Stomach (tissue), 4 donors: ENCODE results near the gene NKAIN4.

Experiments
- CTCF ChIP-seq, 7 experiments: fragments of 450-650 bp in 4 of 7; fragments of 200-600 bp in 3 of 7; sonication (generic) in 3 of 7; IDR thresholded peaks; one replicate each; pipeline ENCODE4 v1.5.1; 2016 to 2019; ENCODE audit warnings: antibody characterized with exemption in 7 of 7, control low read depth in 2 of 7, mild to moderate bottlenecking in 1 of 7
- EP300 ChIP-seq: sonication (generic); formaldehyde crosslinking; IDR thresholded peaks from one replicate; pipeline ENCODE4 v1.6.1; 2017; ENCODE audit warnings: antibody characterized with exemption
- POLR2A ChIP-seq, 4 donors: fragments of 450-650 bp; IDR thresholded peaks; one replicate each; pipeline ENCODE4 v1.6.1; 2016; ENCODE audit warnings: antibody characterized with exemption in 4 of 4, control low read depth in 2 of 4, mild to moderate bottlenecking in 1 of 4, moderate library complexity in 1 of 4
- POLR2AphosphoS5 ChIP-seq, 3 donors: sonication (generic); formaldehyde crosslinking; IDR thresholded peaks; one replicate each; pipeline ENCODE4 v1.6.1; 2016; ENCODE audit warnings: antibody characterized with exemption in 3 of 3

- TF ChIP-seq CTCF (IDR thresholded peaks at IDR 0.05) (no peak), POLR2A (IDR thresholded peaks at IDR 0.05) (no peak), POLR2AphosphoS5 (IDR thresholded peaks at IDR 0.05) (no peak), EP300 (no peak)
These were observed 38.6 kb upstream of the NKAIN4 start, which contains the start of gene COL20A1 for GRCh38 chr20:63292904-63293303.
